CD1c-positive myeloid dendritic cell (primary cell): Measurements from ENCODE around the gene IFNA1.
"Not testable (repeated sequence)": the region's sequence is repeated elsewhere in the genome, so short reads cannot be mapped to it uniquely, and the experiment has no call there.

ENCODE experiments used
- DNase-seq: peaks from one replicate; pipeline ENCODE4 v3.0.0-alpha.2; 2016; ENCODE audit errors: extremely low spot score

Gene IFNA1

DNA sequence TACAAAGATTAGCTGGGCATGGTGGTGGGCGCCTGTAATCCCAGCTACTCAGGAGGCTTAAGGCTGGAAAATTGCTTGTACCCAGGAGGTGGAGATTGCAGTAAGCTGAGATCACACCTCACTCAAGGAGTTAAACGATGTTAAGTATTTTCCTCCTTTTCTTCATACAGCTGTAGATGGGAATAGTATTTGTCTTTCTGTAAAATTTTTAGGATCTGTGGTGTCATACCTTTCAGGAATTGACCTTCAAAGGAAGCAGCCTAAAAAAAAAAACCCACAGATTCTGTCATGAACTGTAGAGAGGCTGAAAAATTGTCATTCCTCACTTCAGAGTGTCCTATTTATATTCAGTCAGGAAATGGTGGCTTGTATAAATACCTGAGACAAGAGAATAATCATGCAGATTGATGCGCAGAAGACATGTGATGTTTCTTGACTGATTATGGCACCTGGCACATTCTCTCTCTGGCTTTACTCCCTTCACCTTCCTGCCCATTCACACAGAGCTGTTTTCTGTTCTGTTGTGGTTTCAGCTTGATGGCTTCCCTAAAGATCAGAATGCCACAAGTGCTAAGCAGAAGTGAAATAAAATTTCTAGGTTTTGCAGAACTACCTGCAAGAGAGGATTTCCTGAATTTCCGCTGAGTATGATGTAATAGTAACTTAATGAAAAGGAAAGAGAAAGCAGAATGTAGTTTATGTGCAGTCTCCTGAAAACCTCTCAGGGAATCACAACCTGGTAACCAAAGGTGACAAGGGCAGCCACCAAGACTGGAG lies 3.8 kb downstream of the IFNA1 start:
- DNase-seq: peak; percentile 87

DNA sequence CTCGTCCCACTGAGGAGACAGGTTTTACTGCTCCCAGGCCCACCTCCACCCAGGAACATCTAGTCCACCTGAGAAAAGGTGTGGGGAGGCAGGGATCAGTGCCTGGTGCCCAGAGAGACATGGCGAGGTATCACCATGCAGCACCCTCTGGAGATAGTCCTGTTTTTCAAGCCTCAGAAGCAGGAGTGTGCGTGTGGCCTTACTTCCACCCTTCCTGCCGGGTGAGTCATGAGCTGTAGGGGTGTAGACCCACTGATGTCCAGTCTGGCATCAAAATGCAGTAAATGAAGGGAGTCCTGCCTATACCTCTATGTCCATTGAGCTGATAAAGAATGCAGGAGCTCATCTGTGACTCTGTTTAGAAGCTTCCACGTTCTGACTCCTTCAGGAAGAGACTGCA lies 9.1 kb downstream of the IFNA1 start:
- not testable (repeated sequence) for DNase-seq

DNA sequence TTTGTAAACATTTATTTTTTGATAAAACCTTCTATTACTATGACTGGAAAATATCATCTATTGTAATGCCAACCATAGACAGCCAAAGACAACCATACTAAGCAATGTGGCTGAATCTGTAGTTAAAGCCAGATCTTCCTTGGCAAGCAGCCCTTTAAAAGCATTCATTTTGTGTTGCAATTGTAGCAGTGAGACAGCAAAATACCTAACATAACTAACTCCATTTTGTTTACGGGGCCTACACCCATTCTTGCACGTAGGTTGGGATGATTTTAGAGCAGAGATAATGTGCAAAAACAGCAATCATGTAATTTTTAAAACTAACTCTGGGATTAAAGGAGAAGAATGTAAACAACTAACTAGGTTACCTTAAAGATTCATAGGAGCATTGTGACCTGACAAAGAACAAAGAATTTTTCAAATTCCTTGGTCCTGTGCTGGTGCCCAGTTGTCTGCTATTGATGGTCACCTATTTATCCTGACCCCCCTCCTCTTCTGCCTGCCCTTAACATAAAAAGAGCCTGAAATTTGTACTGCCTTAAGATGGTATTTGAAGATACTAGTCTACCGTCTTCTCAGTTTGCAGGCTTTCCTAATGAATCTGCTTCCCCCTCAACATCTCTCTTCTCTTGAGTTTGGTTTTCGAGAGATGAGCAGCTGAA lies 10.6 kb downstream of the IFNA1 start:
- DNase-seq: no peak

DNA sequence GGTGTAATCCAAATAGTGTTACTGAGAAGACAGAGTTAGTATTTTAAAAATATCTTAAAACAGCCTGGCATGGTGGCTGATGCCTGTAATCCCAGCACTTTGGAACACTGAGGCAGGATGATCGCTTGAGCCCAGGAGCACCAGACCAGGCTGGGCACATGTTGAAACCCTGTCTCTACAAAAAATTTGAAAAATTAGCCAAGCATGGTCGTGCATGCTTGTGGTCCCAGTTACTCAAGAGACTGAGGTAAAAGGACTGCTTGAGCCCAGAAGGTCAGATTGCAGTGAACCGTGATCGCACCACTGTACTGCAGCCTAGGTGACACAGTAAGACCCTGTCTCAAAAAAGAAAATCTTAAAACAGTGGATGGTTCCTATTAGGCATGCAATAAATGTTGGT lies 12.4 kb downstream of the IFNA1 start:
- no peak for DNase-seq

GRCh38 chr9:21454149-21454548 lies 13.9 kb downstream of the IFNA1 start:
- no peak for DNase-seq

DNA sequence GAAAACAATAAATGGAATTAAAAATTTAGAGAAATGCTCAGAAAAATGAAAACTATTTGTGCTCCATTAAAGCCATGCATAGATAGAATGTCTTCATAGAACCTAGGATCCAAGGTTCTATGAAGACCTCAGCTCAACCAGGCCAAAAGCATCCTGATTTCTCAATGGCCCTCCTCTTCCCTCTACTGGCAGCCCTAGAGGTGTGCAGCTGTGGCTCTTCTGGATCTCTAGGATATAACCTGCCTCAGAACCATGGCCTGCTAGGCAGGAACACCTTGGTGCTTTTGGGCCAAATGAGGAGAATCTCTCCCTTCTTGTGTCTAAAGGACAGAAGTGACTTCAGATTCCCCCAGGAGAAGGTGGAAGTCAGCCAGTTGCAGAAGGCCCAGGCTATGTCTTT lies 15.1 kb downstream of the IFNA1 start:
- DNase-seq: peak; percentile 48

DNA sequence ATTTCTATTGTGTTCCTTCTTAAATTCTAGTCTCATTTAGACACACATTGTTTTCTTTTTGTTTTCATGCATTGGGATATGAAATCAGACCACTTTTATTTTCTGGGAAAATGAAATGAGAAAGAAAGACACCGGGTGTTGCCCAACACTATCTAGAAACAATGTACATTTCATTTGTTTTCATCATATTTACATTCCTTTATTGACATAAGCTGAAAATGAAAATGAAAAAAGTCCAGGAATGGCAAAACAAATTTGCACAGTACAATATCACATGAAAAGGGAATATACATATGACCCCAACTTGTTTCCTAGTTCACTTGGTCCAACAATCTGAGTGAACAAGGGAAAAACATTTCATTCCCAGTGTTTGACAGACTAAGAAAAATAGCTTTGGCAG lies 21.1 kb downstream of the IFNA1 start:
- no peak for DNase-seq

- no peak for DNase-seq
Observed at GRCh38 chr9:21465138-21465537, 24.9 kb downstream of the IFNA1 start.

GRCh38 chr9:21465859-21466518 lies 25.8 kb downstream of the IFNA1 start:
- peak; percentile 67 for DNase-seq

GRCh38 chr9:21470126-21470525 lies 29.9 kb downstream of the IFNA1 start:
- no peak for DNase-seq

GRCh38 chr9:21473236-21473635 lies 33.0 kb downstream of the IFNA1 start:
- no peak for DNase-seq

DNA sequence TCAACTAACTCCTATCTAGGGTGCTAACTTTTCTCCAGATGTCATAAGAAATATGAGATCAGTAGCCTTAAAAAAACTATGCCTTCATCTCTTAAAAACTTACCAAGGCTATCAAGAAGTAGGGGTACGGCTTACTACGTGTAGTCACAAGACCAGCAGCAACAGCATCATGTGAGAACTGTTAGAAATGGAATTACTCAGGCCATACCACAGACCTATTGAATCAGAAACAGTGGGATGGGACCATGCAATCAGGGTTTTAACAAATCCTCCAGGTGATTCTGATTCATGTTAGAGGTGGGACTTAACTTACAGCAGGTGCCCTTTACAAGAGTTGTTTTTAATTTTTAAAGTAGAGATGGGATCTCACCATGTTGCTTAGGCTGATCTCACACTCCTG lies 37.2 kb downstream of the IFNA1 start:
- DNase-seq: no peak

GRCh38 chr9:21479152-21479702 lies 39.0 kb downstream of the IFNA1 start:
- DNase-seq: no peak

GRCh38 chr9:21481470-21482056 lies 41.3 kb downstream of the IFNA1 start:
- peak; percentile 72 for DNase-seq

- no peak for DNase-seq
Observed at GRCh38 chr9:21482213-21482612, 42.0 kb downstream of the IFNA1 start, which contains the start of gene IFNE. Gene IFNE (minus strand): TSS chr9:21482313. CDS start chr9:21481694, 619 bp downstream.
